ENCODE measurements around the gene DUSP9.

Gene DUSP9

GRCh38 chrX:153657161-153657560 is 10.2 kb downstream of the DUSP9 start:
- no peak overlapping the region for H3K4me3 ChIP-seq (ENCODE audit: low read depth, low read length)
- TF ChIP-seq POLR2A (IDR thresholded peaks at IDR 0.05; ENCODE audit: extremely low read depth, insufficient read length) = no peak
- TF ChIP-seq MYC (IDR thresholded peaks at IDR 0.05; ENCODE audit: low read depth, low read length) = no peak
- TF ChIP-seq MAX (IDR thresholded peaks at IDR 0.05; ENCODE audit: low read depth, low read length) = no peak
- TF ChIP-seq CTCF (IDR thresholded peaks at IDR 0.05; ENCODE audit: low read depth, low read length) = no peak
- DNase-seq (ENCODE audit: low read depth) = no peak

- H3K4me3 ChIP-seq (ENCODE audit: low read depth, low read length) = no peak overlapping the region
- DNase-seq (ENCODE audit: low read depth) = no peak
- TF ChIP-seq MAX (IDR thresholded peaks at IDR 0.05; ENCODE audit: low read depth, low read length) = no peak
- TF ChIP-seq MYC (IDR thresholded peaks at IDR 0.05; ENCODE audit: low read depth, low read length) = no peak
- TF ChIP-seq CTCF (IDR thresholded peaks at IDR 0.05; ENCODE audit: low read depth, low read length) = no peak
- TF ChIP-seq POLR2A (IDR thresholded peaks at IDR 0.05; ENCODE audit: extremely low read depth, insufficient read length) = no peak
Observed at GRCh38 chrX:153659268-153659667, 12.3 kb downstream of the DUSP9 start.

GRCh38 chrX:153662266-153662665 is 15.3 kb downstream of the DUSP9 start:
- DNase-seq (ENCODE audit: low read depth) = peak; percentile 61
- TF ChIP-seq CTCF (IDR thresholded peaks at IDR 0.05; ENCODE audit: low read depth, low read length) (peak; percentile 44), MAX (IDR thresholded peaks at IDR 0.05; ENCODE audit: low read depth, low read length) (no peak)
- no peak overlapping the region for H3K4me3 ChIP-seq (ENCODE audit: low read depth, low read length)

- H3K4me3 ChIP-seq (ENCODE audit: low read depth, low read length) = no peak overlapping the region
- no peak for DNase-seq (ENCODE audit: low read depth)
- no peak for TF ChIP-seq MYC (IDR thresholded peaks at IDR 0.05; ENCODE audit: low read depth, low read length)
- no peak for TF ChIP-seq MAX (IDR thresholded peaks at IDR 0.05; ENCODE audit: low read depth, low read length)
- TF ChIP-seq CTCF (IDR thresholded peaks at IDR 0.05; ENCODE audit: low read depth, low read length) = no peak
- no peak for TF ChIP-seq POLR2A (IDR thresholded peaks at IDR 0.05; ENCODE audit: extremely low read depth, insufficient read length)
Observed at GRCh38 chrX:153665726-153666306, 18.8 kb downstream of the DUSP9 start.

GRCh38 chrX:153667281-153667955 is 20.4 kb downstream of the DUSP9 start:
- no peak for DNase-seq (ENCODE audit: low read depth)
- TF ChIP-seq CTCF (IDR thresholded peaks at IDR 0.05; ENCODE audit: low read depth, low read length) = no peak
- no peak for TF ChIP-seq MYC (IDR thresholded peaks at IDR 0.05; ENCODE audit: low read depth, low read length)
- TF ChIP-seq MAX (IDR thresholded peaks at IDR 0.05; ENCODE audit: low read depth, low read length) = no peak
- TF ChIP-seq POLR2A (IDR thresholded peaks at IDR 0.05; ENCODE audit: extremely low read depth, insufficient read length) = no peak
- H3K4me3 ChIP-seq (ENCODE audit: low read depth, low read length) = no peak overlapping the region

Measured in NB4 (cell line).